ENCODE results near the gene GLG1.
"Not testable (repeated sequence)": the region's sequence is repeated elsewhere in the genome, so short reads cannot be mapped to it uniquely, and the experiment has no call there.

Gene GLG1

GRCh38 chr16:74469946-74470478 is 136.9 kb downstream of the GLG1 start:
- no peak for DNase-seq

- no peak for DNase-seq
Observed at GRCh38 chr16:74468807-74469525, 137.9 kb downstream of the GLG1 start.

GRCh38 chr16:74466872-74467271 is 140.0 kb downstream of the GLG1 start:
- DNase-seq = no peak

- DNase-seq = no peak
Observed at GRCh38 chr16:74465851-74466685, 140.8 kb downstream of the GLG1 start.

- DNase-seq = no peak
Observed at GRCh38 chr16:74465281-74465680, 141.6 kb downstream of the GLG1 start.

- no peak for DNase-seq
Observed at GRCh38 chr16:74463888-74464287, 143.0 kb downstream of the GLG1 start.

GRCh38 chr16:74462361-74462760 is 144.6 kb downstream of the GLG1 start:
- DNase-seq = no peak

- DNase-seq = no peak
Observed at GRCh38 chr16:74461826-74462225, 145.1 kb downstream of the GLG1 start.

- DNase-seq = no peak
Observed at GRCh38 chr16:74460542-74460941, 146.4 kb downstream of the GLG1 start.

- DNase-seq = no peak
Observed at GRCh38 chr16:74456290-74456625, 150.7 kb downstream of the GLG1 start.

GRCh38 chr16:74455619-74456289 is 151.2 kb downstream of the GLG1 start:
- no peak for DNase-seq

- DNase-seq = no peak
Observed at GRCh38 chr16:74455213-74455612, 151.7 kb downstream of the GLG1 start.

GRCh38 chr16:74451951-74452758 is 154.8 kb downstream of the GLG1 start:
- no peak for DNase-seq

GRCh38 chr16:74450967-74451760 is 155.8 kb downstream of the GLG1 start:
- DNase-seq = no peak

GRCh38 chr16:74450236-74450635 is 156.7 kb downstream of the GLG1 start:
- no peak for DNase-seq

- no peak for DNase-seq
Observed at GRCh38 chr16:74449470-74449869, 157.4 kb downstream of the GLG1 start.

- no peak for DNase-seq
Observed at GRCh38 chr16:74448990-74449389, 157.9 kb downstream of the GLG1 start.

- DNase-seq = no peak
Observed at GRCh38 chr16:74447578-74447977, 159.3 kb downstream of the GLG1 start.

- no peak for DNase-seq
Observed at GRCh38 chr16:74446866-74447265, 160.0 kb downstream of the GLG1 start.

- not testable (repeated sequence) for DNase-seq
Observed at GRCh38 chr16:74443624-74444346, 163.1 kb downstream of the GLG1 start.

- DNase-seq = no peak
Observed at GRCh38 chr16:74439685-74440084, 167.2 kb downstream of the GLG1 start.

All from activated CD4-positive, CD25-positive, alpha-beta regulatory T cell (primary cell).